Measurements from ENCODE around the gene CIAO3. TPM values are rescaled to one million over a fixed set of nuclear protein-coding genes. Genes with fewer than 3 reads are reported as not detected.
"Not testable (repeated sequence)": the region's sequence is repeated elsewhere in the genome, so short reads cannot be mapped to it uniquely, and the experiment has no call there.

Gene CIAO3
- total RNA-seq, 2 donors from 2014 or later = 38.0 to 40.6 TPM

- Mint-ChIP-seq H3K4me3 (peak overlapping the region; percentile 17 to 70), H3K27me3 (ENCODE audit: low read depth) (peaks cover 7% of the 10 kb centered on the region)
- ATAC-seq (replicated peaks in 1 of 2) = no peak
These were observed 23.9 kb downstream of the CIAO3 start for GRCh38 chr16:716768-717325.

GRCh38 chr16:716200-716568, 24.6 kb downstream of the CIAO3 start:
- DNase-seq = no peak
- Mint-ChIP-seq H3K27ac (no peak overlapping the region), H3K9me3 (no peaks in the 10 kb centered on the region), H3K36me3 (ENCODE audit: insufficient read depth in 2 of 2) (no peaks in the 10 kb centered on the region), H3K4me1 (ENCODE audit: low read depth) (peaks cover 28% of the 10 kb centered on the region), H3K4me3 (peak overlapping the region; percentile 65 to 70), H3K27me3 (ENCODE audit: low read depth) (peaks cover 7% of the 10 kb centered on the region)
- no peak for ATAC-seq (replicated peaks in 1 of 2)

More at GRCh38 chr16:716768-717325, 23.9 kb downstream of the CIAO3 start:
- Mint-ChIP-seq H3K27ac (no peak overlapping the region), H3K9me3 (no peaks in the 10 kb centered on the region), H3K4me1 (ENCODE audit: low read depth) (peaks cover 28% of the 10 kb centered on the region), H3K36me3 (ENCODE audit: insufficient read depth in 2 of 2) (no peaks in the 10 kb centered on the region)
- no peak for DNase-seq

DNA sequence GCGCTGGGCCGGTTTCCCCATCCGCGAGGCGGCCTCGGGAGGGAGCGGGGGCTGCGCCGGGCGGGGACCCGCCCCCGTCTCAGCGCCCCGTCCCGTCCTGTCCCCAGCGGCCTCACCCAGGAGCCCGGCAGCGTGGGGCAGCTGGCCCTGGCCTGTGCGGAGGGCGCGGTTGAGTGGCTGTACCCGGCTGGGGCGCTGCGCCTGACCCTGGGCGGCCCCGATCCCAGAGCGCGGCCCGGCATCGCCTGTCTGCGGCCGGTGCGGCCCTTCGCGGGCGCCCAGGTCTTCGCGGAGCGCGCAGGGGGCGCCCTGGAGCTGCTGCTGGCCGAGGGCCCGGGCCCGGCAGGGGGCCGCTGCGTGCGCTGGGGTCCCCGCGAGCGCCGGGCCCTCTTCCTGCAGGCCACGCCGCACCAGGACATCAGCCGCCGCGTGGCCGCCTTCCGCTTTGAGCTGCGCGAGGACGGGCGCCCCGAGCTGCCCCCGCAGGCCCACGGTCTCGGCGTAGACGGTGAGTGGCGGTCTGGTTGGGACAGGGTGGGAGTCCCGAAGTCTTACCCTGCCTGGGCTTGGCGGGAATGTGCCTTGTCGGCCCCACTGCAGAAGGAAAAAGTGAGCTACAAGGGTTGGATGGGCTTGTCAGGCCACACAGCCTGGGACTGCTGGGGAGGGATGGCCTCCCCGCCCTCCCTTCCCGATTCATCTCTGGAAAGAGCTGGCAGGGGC, 25.2 kb downstream of the CIAO3 start:
- H3K27me3 Mint-ChIP-seq (ENCODE audit: low read depth) = peaks cover 7% of the 10 kb centered on the region
- H3K4me3 Mint-ChIP-seq = peak overlapping the region; percentile 58 to 70

GRCh38 chr16:714558-715476, 26.0 kb downstream of the CIAO3 start, which contains the start of gene METRN:
Gene METRN (plus strand): TSS chr16:715118. CDS start chr16:715290, 172 bp downstream.
- no peaks in the 10 kb centered on the region for H3K9me3 Mint-ChIP-seq

More for the DNA sequence above, 25.2 kb downstream of the CIAO3 start:
- Mint-ChIP-seq H3K27ac (no peak overlapping the region), H3K9me3 (no peaks in the 10 kb centered on the region), H3K36me3 (ENCODE audit: insufficient read depth in 2 of 2) (no peaks in the 10 kb centered on the region), H3K4me1 (ENCODE audit: low read depth) (peaks cover 28% of the 10 kb centered on the region)
- DNase-seq (peak; percentile 42 to 45), ATAC-seq (replicated peaks in 1 of 2) (peak; percentile 23 to 28)

DNA sequence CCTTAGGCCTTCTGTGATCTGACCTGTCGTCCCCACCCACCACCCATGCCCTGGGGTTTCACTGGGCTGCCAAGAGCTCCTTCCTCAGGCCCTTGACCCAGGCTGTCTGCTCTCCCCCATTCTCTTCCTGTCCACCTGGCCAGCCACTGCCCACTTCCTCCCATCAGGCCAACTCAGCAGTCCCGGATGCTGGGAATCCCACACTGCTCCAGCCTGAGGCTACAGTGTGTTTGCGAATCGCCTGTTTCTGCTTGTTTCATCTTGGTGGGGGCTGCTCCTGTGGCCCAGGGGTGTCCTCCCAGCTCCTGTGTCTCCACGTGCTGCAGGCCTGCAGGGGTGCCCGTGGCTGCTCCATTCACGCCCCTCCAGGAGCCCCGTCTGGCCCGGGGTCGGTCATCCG, 26.7 kb downstream of the CIAO3 start:
- no peak for ATAC-seq (replicated peaks in 1 of 2)
- no peak for DNase-seq
- H3K9me3 Mint-ChIP-seq = no peaks in the 10 kb centered on the region
- no peaks in the 10 kb centered on the region for H3K36me3 Mint-ChIP-seq (ENCODE audit: insufficient read depth in 2 of 2)
- H3K4me3 Mint-ChIP-seq = peak overlapping the region in 1 of 2 donors; percentile 27
- H3K4me1 Mint-ChIP-seq (ENCODE audit: low read depth) = peaks cover 15% of the 10 kb centered on the region
- H3K27ac Mint-ChIP-seq = no peak overlapping the region
- peaks cover 7% of the 10 kb centered on the region for H3K27me3 Mint-ChIP-seq (ENCODE audit: low read depth)

More at GRCh38 chr16:714558-715476, 26.0 kb downstream of the CIAO3 start, which contains the start of gene METRN:
- Mint-ChIP-seq H3K4me1 (ENCODE audit: low read depth) (peaks cover 23% of the 10 kb centered on the region), H3K27ac (no peak within 1 kb of the TSS), H3K4me3 (peak within 1 kb of the TSS; percentile 58 to 70), H3K27me3 (ENCODE audit: low read depth) (peaks cover 7% of the 10 kb centered on the region), H3K36me3 (ENCODE audit: insufficient read depth in 2 of 2) (no peaks in the 10 kb centered on the region)
- peak; percentile 94 to 96 for DNase-seq
- peak; percentile 86 to 87 for ATAC-seq (replicated peaks in 1 of 2)

- H3K27ac Mint-ChIP-seq; H3K4me3 Mint-ChIP-seq; H3K4me1 Mint-ChIP-seq (ENCODE audit: low read depth); ATAC-seq (replicated peaks in 1 of 2); H3K36me3 Mint-ChIP-seq (ENCODE audit: insufficient read depth in 2 of 2); H3K9me3 Mint-ChIP-seq: not testable (repeated sequence)
- H3K27me3 Mint-ChIP-seq (ENCODE audit: low read depth) = peaks cover 15% of the 10 kb centered on the region
- peak; percentile 70 to 74 for DNase-seq
These were observed 28.0 kb downstream of the CIAO3 start for GRCh38 chr16:712740-713250.

GRCh38 chr16:711548-712320, 29.1 kb downstream of the CIAO3 start:
- peaks cover 10% of the 10 kb centered on the region for H3K4me1 Mint-ChIP-seq (ENCODE audit: low read depth)
- H3K9me3 Mint-ChIP-seq = no peaks in the 10 kb centered on the region
- H3K36me3 Mint-ChIP-seq (ENCODE audit: insufficient read depth in 2 of 2) = no peaks in the 10 kb centered on the region
- no peak overlapping the region for H3K27ac Mint-ChIP-seq
- peaks cover 26% of the 10 kb centered on the region for H3K27me3 Mint-ChIP-seq (ENCODE audit: low read depth)
- H3K4me3 Mint-ChIP-seq = no peak overlapping the region
- ATAC-seq (replicated peaks in 1 of 2) = peak; percentile 63 to 67
- DNase-seq = peak; percentile 86 to 90

- Mint-ChIP-seq H3K4me1 (ENCODE audit: low read depth) (peaks cover 4% of the 10 kb centered on the region), H3K4me3 (no peak overlapping the region), H3K27me3 (ENCODE audit: low read depth) (peaks cover 31% of the 10 kb centered on the region), H3K9me3 (no peaks in the 10 kb centered on the region), H3K36me3 (ENCODE audit: insufficient read depth in 2 of 2) (no peaks in the 10 kb centered on the region), H3K27ac (no peak overlapping the region)
- ATAC-seq (replicated peaks in 1 of 2) (no peak), DNase-seq (no peak)
These were observed 29.7 kb downstream of the CIAO3 start for GRCh38 chr16:711084-711483.

- Mint-ChIP-seq H3K36me3 (ENCODE audit: insufficient read depth in 2 of 2) (no peaks in the 10 kb centered on the region), H3K4me3 (no peak overlapping the region), H3K27me3 (ENCODE audit: low read depth) (peaks cover 31% of the 10 kb centered on the region), H3K27ac (no peak overlapping the region), H3K4me1 (ENCODE audit: low read depth) (peaks cover 4% of the 10 kb centered on the region), H3K9me3 (no peaks in the 10 kb centered on the region)
- DNase-seq (no peak), ATAC-seq (replicated peaks in 1 of 2) (no peak)
These were observed 30.2 kb downstream of the CIAO3 start for GRCh38 chr16:710500-711075.

DNA sequence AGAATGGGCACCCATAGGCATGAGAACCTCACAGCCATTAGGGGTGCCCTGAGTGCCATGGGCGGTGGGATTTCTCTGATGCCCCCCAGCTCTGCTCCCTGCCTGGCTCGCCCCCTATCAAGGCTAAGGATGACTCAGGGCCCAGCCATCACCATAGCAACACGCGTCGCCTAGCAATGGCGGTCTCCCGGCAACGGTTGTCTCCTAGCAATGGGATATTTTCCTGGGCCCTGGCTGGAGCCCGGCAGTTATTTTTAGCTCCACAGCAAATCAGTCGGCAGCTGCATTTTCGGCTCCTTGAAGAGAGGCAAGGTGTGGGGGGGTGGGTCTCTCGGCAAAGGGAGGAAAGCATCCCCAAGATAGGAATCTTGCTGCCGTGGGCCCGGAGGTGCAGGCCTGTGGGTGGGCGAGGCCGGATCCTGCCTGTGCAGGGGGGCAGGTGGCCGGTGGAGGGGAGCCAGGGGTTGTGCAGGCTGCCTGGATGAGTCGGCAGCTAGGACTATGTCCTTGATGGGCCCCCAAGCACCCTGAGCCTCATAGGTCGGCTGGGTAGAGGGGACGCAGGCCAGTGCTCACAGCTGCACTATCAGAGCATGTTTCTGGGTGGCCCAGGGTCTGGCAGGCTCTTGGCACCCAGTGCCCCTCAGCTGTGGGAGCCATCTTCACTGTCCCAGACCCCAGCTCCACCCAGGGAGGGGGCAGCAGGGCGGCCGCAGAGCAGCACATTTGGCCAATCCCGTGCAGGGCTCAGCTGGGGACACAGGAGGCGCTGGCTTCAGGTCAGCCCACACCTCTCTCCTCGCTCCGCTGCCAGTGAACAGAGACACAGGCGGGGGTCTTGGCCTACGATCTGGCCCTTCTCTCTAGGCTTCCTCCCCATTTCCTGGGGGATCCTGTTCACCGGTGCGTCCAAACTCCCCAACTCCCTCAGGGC, 31.0 kb downstream of the CIAO3 start:
- Mint-ChIP-seq H3K4me1 (ENCODE audit: low read depth) (peaks cover 4% of the 10 kb centered on the region), H3K27me3 (ENCODE audit: low read depth) (peaks cover 31% of the 10 kb centered on the region)
- no peak for ATAC-seq (replicated peaks in 1 of 2)

GRCh38 chr16:708959-709358, 31.8 kb downstream of the CIAO3 start:
- H3K4me1 Mint-ChIP-seq (ENCODE audit: low read depth) = peaks cover 4% of the 10 kb centered on the region
- no peak overlapping the region for H3K27ac Mint-ChIP-seq
- H3K9me3 Mint-ChIP-seq = no peaks in the 10 kb centered on the region
- no peaks in the 10 kb centered on the region for H3K36me3 Mint-ChIP-seq (ENCODE audit: insufficient read depth in 2 of 2)
- DNase-seq (no peak), ATAC-seq (replicated peaks in 1 of 2) (no peak)
- no peak overlapping the region for H3K4me3 Mint-ChIP-seq
- H3K27me3 Mint-ChIP-seq (ENCODE audit: low read depth) = peaks cover 37% of the 10 kb centered on the region

More for the DNA sequence above, 31.0 kb downstream of the CIAO3 start:
- Mint-ChIP-seq H3K27ac (no peak overlapping the region), H3K9me3 (no peaks in the 10 kb centered on the region), H3K4me3 (no peak overlapping the region), H3K36me3 (ENCODE audit: insufficient read depth in 2 of 2) (no peaks in the 10 kb centered on the region)
- DNase-seq = no peak
